ENCODE data around the gene ZFYVE21.

- TF ChIP-seq, protein P1, sequence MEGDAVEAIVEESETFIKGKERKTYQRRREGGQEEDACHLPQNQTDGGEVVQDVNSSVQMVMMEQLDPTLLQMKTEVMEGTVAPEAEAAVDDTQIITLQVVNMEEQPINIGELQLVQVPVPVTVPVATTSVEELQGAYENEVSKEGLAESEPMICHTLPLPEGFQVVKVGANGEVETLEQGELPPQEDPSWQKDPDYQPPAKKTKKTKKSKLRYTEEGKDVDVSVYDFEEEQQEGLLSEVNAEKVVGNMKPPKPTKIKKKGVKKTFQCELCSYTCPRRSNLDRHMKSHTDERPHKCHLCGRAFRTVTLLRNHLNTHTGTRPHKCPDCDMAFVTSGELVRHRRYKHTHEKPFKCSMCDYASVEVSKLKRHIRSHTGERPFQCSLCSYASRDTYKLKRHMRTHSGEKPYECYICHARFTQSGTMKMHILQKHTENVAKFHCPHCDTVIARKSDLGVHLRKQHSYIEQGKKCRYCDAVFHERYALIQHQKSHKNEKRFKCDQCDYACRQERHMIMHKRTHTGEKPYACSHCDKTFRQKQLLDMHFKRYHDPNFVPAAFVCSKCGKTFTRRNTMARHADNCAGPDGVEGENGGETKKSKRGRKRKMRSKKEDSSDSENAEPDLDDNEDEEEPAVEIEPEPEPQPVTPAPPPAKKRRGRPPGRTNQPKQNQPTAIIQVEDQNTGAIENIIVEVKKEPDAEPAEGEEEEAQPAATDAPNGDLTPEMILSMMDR (IDR thresholded peaks at IDR 0.05): no peak
- TF ChIP-seq POLR2A (IDR thresholded peaks at IDR 0.05): no peak
Observed at GRCh38 chr14:103726474-103726873, 10.9 kb downstream of the ZFYVE21 start.
